VCaP (cell line): ENCODE data around the gene PRR15L.

Experiments
- H3K27ac ChIP-seq: fragments of 450-650 bp; 2 replicates; pipeline ENCODE4 v1.5.1; 2017
- CTCF ChIP-seq: fragments of 450-650 bp; conservative IDR thresholded peaks from 2 replicates; pipeline ENCODE4 v1.5.1; 2017; ENCODE audit warnings: mild to moderate bottlenecking, moderate library complexity

PRR15L gene

GRCh38 chr17:47955497-47956461 lies 1.9 kb downstream of the PRR15L start:
- H3K27ac ChIP-seq, result peak overlapping the region; percentile 91
- no peak for TF ChIP-seq CTCF

GRCh38 chr17:47953909-47954308 lies 3.8 kb downstream of the PRR15L start:
- TF ChIP-seq CTCF, result no peak; the same call in 1 of the 2 replicates
- peak overlapping the region; percentile 91 for H3K27ac ChIP-seq

GRCh38 chr17:47952171-47953021 lies 5.3 kb downstream of the PRR15L start:
- TF ChIP-seq CTCF, result no peak
- peak overlapping the region; percentile 91 for H3K27ac ChIP-seq

GRCh38 chr17:47950448-47950847 lies 7.2 kb downstream of the PRR15L start:
- no peak for TF ChIP-seq CTCF
- H3K27ac ChIP-seq, result peak overlapping the region; percentile 91

GRCh38 chr17:47949946-47950345 lies 7.7 kb downstream of the PRR15L start:
- H3K27ac ChIP-seq, result peak overlapping the region; percentile 91
- no peak for TF ChIP-seq CTCF

- peak; percentile 97 for TF ChIP-seq CTCF
Observed at GRCh38 chr17:47949197-47949759, 8.4 kb downstream of the PRR15L start.

More at GRCh38 chr17:47949197-47949759, 8.4 kb downstream of the PRR15L start:
- peak overlapping the region; percentile 91 for H3K27ac ChIP-seq
